ENCODE results near the gene TMEM117. TPM values are rescaled to one million over a fixed set of nuclear protein-coding genes. Genes with fewer than 3 reads are reported as not detected.

TMEM117 gene
- total RNA-seq, 1 experiment from 2014 or later, result 5.9 TPM

DNA sequence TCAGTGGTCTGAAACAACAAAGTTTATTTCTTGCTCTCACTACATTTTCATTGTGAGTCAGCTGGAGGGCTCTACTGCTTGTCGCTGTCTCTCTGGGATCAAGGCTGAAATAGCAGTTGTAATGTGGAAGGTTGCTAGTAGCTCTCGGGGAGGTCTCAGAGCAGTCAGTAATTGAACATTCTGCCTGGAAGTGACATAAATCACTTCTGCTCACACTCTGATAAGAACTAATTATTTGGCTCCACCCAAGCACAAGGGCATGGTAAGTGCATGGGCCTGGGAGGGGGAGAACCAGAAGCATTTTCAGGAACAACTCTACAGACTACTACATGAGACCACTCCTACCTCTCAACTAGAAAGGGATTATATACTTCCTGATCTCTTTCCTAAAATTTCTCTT, 128.2 kb downstream of the TMEM117 start:
- CTCF ChIA-PET, result no interaction called here
- H3K27me3 ChIP-seq (replicated peaks; ENCODE audit: insufficient read depth, low read depth, low read length, poor library complexity), result no peaks in the 10 kb centered on the region
- no TSS peak for BruUV-seq (replicated peaks)

DNA sequence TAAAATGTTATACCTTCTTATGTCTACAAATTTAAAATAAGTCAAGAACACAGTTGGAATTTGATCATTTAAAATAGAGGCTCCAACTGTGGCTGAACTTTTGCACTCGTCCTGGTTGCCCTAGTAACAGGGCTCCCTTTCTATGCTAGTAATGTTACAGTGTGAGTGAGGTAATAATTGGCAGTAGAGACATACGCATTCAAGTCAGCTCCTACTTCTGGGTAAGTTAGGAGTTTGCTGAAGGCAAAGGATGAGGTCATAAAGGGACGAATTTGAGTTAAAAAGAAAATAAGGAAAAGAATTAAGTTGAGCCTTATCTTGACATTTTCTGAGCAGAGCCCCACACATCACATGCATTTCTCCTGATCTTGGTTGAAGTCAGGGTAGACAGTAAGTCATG, 129.1 kb downstream of the TMEM117 start:
- CTCF ChIA-PET, result no interaction called here
- no peak overlapping the region for H3K27ac ChIP-seq (ENCODE audit: low read depth, low read length, poor library complexity, severe bottlenecking)
- no peaks in the 10 kb centered on the region for H3K36me3 ChIP-seq (ENCODE audit: insufficient read depth, low read length, poor library complexity, severe bottlenecking)
- no TSS peak for BruUV-seq (replicated peaks)
- POLR2A ChIA-PET (ENCODE audit: low non-redundant PET), result no interaction called here
- TF ChIP-seq EZH2 (IDR thresholded peaks at IDR 0.05; ENCODE audit: borderline replicate concordance, low read depth, low read length, poor library complexity, severe bottlenecking), result no peak
- TF ChIP-seq, protein P1, sequence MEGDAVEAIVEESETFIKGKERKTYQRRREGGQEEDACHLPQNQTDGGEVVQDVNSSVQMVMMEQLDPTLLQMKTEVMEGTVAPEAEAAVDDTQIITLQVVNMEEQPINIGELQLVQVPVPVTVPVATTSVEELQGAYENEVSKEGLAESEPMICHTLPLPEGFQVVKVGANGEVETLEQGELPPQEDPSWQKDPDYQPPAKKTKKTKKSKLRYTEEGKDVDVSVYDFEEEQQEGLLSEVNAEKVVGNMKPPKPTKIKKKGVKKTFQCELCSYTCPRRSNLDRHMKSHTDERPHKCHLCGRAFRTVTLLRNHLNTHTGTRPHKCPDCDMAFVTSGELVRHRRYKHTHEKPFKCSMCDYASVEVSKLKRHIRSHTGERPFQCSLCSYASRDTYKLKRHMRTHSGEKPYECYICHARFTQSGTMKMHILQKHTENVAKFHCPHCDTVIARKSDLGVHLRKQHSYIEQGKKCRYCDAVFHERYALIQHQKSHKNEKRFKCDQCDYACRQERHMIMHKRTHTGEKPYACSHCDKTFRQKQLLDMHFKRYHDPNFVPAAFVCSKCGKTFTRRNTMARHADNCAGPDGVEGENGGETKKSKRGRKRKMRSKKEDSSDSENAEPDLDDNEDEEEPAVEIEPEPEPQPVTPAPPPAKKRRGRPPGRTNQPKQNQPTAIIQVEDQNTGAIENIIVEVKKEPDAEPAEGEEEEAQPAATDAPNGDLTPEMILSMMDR (conservative IDR thresholded peaks at IDR 0.05; ENCODE audit: low read depth, low read length), result no peak
- intact Hi-C loops (cut with micrococcal nuclease; ENCODE audit: unreplicated experiment), result no loop called here
- DNase-seq (ENCODE audit: low spot score), result no peak
- H3K9me3 ChIP-seq (ENCODE audit: low read depth, low read length, poor library complexity, severe bottlenecking), result no peaks in the 10 kb centered on the region
- no peaks in the 10 kb centered on the region for H3K27me3 ChIP-seq (replicated peaks; ENCODE audit: insufficient read depth, low read depth, low read length, poor library complexity)
- peaks cover 26% of the 10 kb centered on the region for H3K4me1 ChIP-seq (ENCODE audit: insufficient read depth, low read length, poor library complexity, severe bottlenecking)
- no peak overlapping the region for H3K4me3 ChIP-seq (ENCODE audit: low read depth, low read length, poor library complexity, severe bottlenecking)

More for the DNA sequence above, 128.2 kb downstream of the TMEM117 start:
- Histone ChIP-seq H3K9me3 (ENCODE audit: low read depth, low read length, poor library complexity, severe bottlenecking) (no peaks in the 10 kb centered on the region), H3K4me1 (ENCODE audit: insufficient read depth, low read length, poor library complexity, severe bottlenecking) (peaks cover 24% of the 10 kb centered on the region), H3K36me3 (ENCODE audit: insufficient read depth, low read length, poor library complexity, severe bottlenecking) (no peaks in the 10 kb centered on the region), H3K4me3 (ENCODE audit: low read depth, low read length, poor library complexity, severe bottlenecking) (no peak overlapping the region), H3K27ac (ENCODE audit: low read depth, low read length, poor library complexity, severe bottlenecking) (no peak overlapping the region)
- POLR2A ChIA-PET (ENCODE audit: low non-redundant PET), result interaction anchor here (0.6 kb wide), 1 partner anchor 1485 kb away, joined by 3 read pairs; no protein-coding TSS in a partner anchor
- TF ChIP-seq EZH2 (IDR thresholded peaks at IDR 0.05; ENCODE audit: borderline replicate concordance, low read depth, low read length, poor library complexity, severe bottlenecking), result no peak
- TF ChIP-seq, protein P1 (conservative IDR thresholded peaks at IDR 0.05; ENCODE audit: low read depth, low read length), result no peak
- intact Hi-C loops (cut with micrococcal nuclease; ENCODE audit: unreplicated experiment), result no loop called here
- no peak for DNase-seq (ENCODE audit: low spot score)

DNA sequence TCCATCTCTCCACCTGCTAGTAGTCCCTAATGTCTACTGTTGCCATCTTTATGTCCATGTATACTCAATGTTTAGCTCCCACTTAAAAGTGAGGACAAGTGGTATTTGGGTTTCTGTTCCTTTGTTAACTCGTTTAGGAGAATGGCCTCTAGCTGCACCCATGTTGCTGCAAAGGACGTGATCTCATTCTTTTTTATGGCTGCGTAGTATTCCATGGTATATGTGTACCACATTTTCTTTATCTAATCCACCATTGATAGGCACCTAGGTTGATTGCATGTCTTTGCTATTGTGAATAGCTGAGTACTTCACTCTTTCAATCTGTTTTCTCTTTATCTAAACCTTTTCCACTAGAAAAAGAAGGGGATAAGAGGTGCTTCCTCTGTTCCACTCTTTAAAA, 130.0 kb downstream of the TMEM117 start:
- Histone ChIP-seq H3K4me3 (ENCODE audit: low read depth, low read length, poor library complexity, severe bottlenecking) (no peak overlapping the region), H3K27me3 (replicated peaks; ENCODE audit: insufficient read depth, low read depth, low read length, poor library complexity) (no peaks in the 10 kb centered on the region), H3K9me3 (ENCODE audit: low read depth, low read length, poor library complexity, severe bottlenecking) (no peaks in the 10 kb centered on the region), H3K27ac (ENCODE audit: low read depth, low read length, poor library complexity, severe bottlenecking) (no peak overlapping the region), H3K36me3 (ENCODE audit: insufficient read depth, low read length, poor library complexity, severe bottlenecking) (no peaks in the 10 kb centered on the region), H3K4me1 (ENCODE audit: insufficient read depth, low read length, poor library complexity, severe bottlenecking) (peaks cover 21% of the 10 kb centered on the region)
- DNase-seq (ENCODE audit: low spot score), result no peak
- BruUV-seq (replicated peaks), result no TSS peak
- TF ChIP-seq EZH2 (IDR thresholded peaks at IDR 0.05; ENCODE audit: borderline replicate concordance, low read depth, low read length, poor library complexity, severe bottlenecking), result no peak
- TF ChIP-seq, protein P1 (conservative IDR thresholded peaks at IDR 0.05; ENCODE audit: low read depth, low read length), result no peak
- ChIA-PET CTCF (no interaction called here), POLR2A (ENCODE audit: low non-redundant PET) (no interaction called here)
- intact Hi-C loops (cut with micrococcal nuclease; ENCODE audit: unreplicated experiment), result no loop called here

Measured in A673 (cell line).